Measurements from ENCODE around the gene SIRT2. TPM values are rescaled to one million over a fixed set of nuclear protein-coding genes. Genes with fewer than 3 reads are reported as not detected.
A peak's percentile ranks its signal among the peaks of the same experiment; 100 is the strongest.

Gene SIRT2
- total RNA-seq, 1 experiment from 2014 or later, result 37.4 TPM

GRCh38 chr19:38919837-38920601 lies 20.6 kb upstream of the SIRT2 start:
- DNase-seq (ENCODE audit: unreplicated experiment), result no peak
- no peak overlapping the region for H3K4me3 Mint-ChIP-seq (ENCODE audit: unreplicated experiment)
- POLR2A ChIA-PET, result interaction anchor here (0.7 to 1.0 kb wide), 2 partner anchors 8 to 69 kb away, joined by 4 to 5 read pairs; partner anchors contain the start of gene CCER2
- H3K27ac Mint-ChIP-seq (ENCODE audit: low read depth, unreplicated experiment), result no peak overlapping the region
- no peaks in the 10 kb centered on the region for H3K4me1 Mint-ChIP-seq (ENCODE audit: insufficient read depth, unreplicated experiment)
- no TSS peak for BruUV-seq (replicated peaks)
- no peaks in the 10 kb centered on the region for H3K27me3 Mint-ChIP-seq (ENCODE audit: insufficient read depth, unreplicated experiment)
- H3K9me3 Mint-ChIP-seq (ENCODE audit: unreplicated experiment), result no peaks in the 10 kb centered on the region
- CTCF ChIA-PET, result interaction anchor here (1.7 to 3.7 kb wide), 2 partner anchors 10 to 13 kb away, joined by 10 to 16 read pairs; partner anchors contain the start of genes MRPS12 and SARS2
- TF ChIP-seq CTCF (IDR thresholded peaks at IDR 0.05; ENCODE audit: unreplicated experiment), result no peak
- H3K36me3 Mint-ChIP-seq (ENCODE audit: insufficient read depth, unreplicated experiment), result peaks cover 20% of the 10 kb centered on the region
- intact Hi-C loops (cut with micrococcal nuclease), result no loop called here

GRCh38 chr19:38918526-38918925 lies 19.1 kb upstream of the SIRT2 start:
- H3K4me3 Mint-ChIP-seq (ENCODE audit: unreplicated experiment), result no peak overlapping the region
- H3K27ac Mint-ChIP-seq (ENCODE audit: low read depth, unreplicated experiment), result no peak overlapping the region
- no peaks in the 10 kb centered on the region for H3K9me3 Mint-ChIP-seq (ENCODE audit: unreplicated experiment)
- no peaks in the 10 kb centered on the region for H3K4me1 Mint-ChIP-seq (ENCODE audit: insufficient read depth, unreplicated experiment)
- peaks cover 8% of the 10 kb centered on the region for H3K36me3 Mint-ChIP-seq (ENCODE audit: insufficient read depth, unreplicated experiment)
- CTCF ChIA-PET, result interaction anchor here (3.7 kb wide), 1 partner anchor 12 kb away, joined by 16 read pairs; the partner anchor contains the start of genes MRPS12 and SARS2
- no peaks in the 10 kb centered on the region for H3K27me3 Mint-ChIP-seq (ENCODE audit: insufficient read depth, unreplicated experiment)
- no peak for DNase-seq (ENCODE audit: unreplicated experiment)
- no peak for TF ChIP-seq CTCF (IDR thresholded peaks at IDR 0.05; ENCODE audit: unreplicated experiment)
- no TSS peak for BruUV-seq (replicated peaks)
- POLR2A ChIA-PET, result interaction anchor here (1.5 kb wide), 1 partner anchor 12 kb away, joined by 5 read pairs; the partner anchor contains the start of genes MRPS12 and SARS2
- intact Hi-C loops (cut with micrococcal nuclease), result no loop called here

GRCh38 chr19:38917921-38918491 lies 18.6 kb upstream of the SIRT2 start:
- H3K27ac Mint-ChIP-seq (ENCODE audit: low read depth, unreplicated experiment), result no peak overlapping the region
- H3K4me1 Mint-ChIP-seq (ENCODE audit: insufficient read depth, unreplicated experiment), result no peaks in the 10 kb centered on the region
- peak; percentile 13 for TF ChIP-seq CTCF (IDR thresholded peaks at IDR 0.05; ENCODE audit: unreplicated experiment)
- intact Hi-C loops (cut with micrococcal nuclease), result no loop called here
- no TSS peak for BruUV-seq (replicated peaks)
- peak; percentile 27 for DNase-seq (ENCODE audit: unreplicated experiment)
- H3K9me3 Mint-ChIP-seq (ENCODE audit: unreplicated experiment), result no peaks in the 10 kb centered on the region
- ChIA-PET POLR2A (interaction anchor here (1.3 to 1.5 kb wide), 2 partner anchors 9 to 13 kb away, joined by 3 to 5 read pairs; partner anchors contain the start of genes MRPS12 and SARS2), CTCF (interaction anchor here (0.8 to 3.7 kb wide), 3 partner anchors 9 to 85 kb away, joined by 3 to 16 read pairs (median 3); partner anchors contain the start of genes MRPS12 and SARS2)
- peaks cover 6% of the 10 kb centered on the region for H3K36me3 Mint-ChIP-seq (ENCODE audit: insufficient read depth, unreplicated experiment)
- H3K4me3 Mint-ChIP-seq (ENCODE audit: unreplicated experiment), result no peak overlapping the region
- no peaks in the 10 kb centered on the region for H3K27me3 Mint-ChIP-seq (ENCODE audit: insufficient read depth, unreplicated experiment)

GRCh38 chr19:38917516-38917915 lies 18.1 kb upstream of the SIRT2 start:
- H3K27me3 Mint-ChIP-seq (ENCODE audit: insufficient read depth, unreplicated experiment), result no peaks in the 10 kb centered on the region

More at GRCh38 chr19:38917516-38917915, 18.1 kb upstream of the SIRT2 start:
- Mint-ChIP-seq H3K4me1 (ENCODE audit: insufficient read depth, unreplicated experiment) (no peaks in the 10 kb centered on the region), H3K27ac (ENCODE audit: low read depth, unreplicated experiment) (no peak overlapping the region), H3K36me3 (ENCODE audit: insufficient read depth, unreplicated experiment) (peaks cover 6% of the 10 kb centered on the region), H3K9me3 (ENCODE audit: unreplicated experiment) (no peaks in the 10 kb centered on the region), H3K4me3 (ENCODE audit: unreplicated experiment) (no peak overlapping the region)
- POLR2A ChIA-PET, result interaction anchor here (1.3 kb wide), 1 partner anchor 9 kb away, joined by 3 read pairs; no protein-coding TSS in a partner anchor
- CTCF ChIA-PET, result interaction anchor here (0.8 to 3.7 kb wide), 3 partner anchors 10 to 85 kb away, joined by 3 to 16 read pairs (median 3); partner anchors contain the start of genes MRPS12 and SARS2
- no TSS peak for BruUV-seq (replicated peaks)
- no peak for DNase-seq (ENCODE audit: unreplicated experiment)
- no peak for TF ChIP-seq CTCF (IDR thresholded peaks at IDR 0.05; ENCODE audit: unreplicated experiment)
- intact Hi-C loops (cut with micrococcal nuclease), result no loop called here
